BE2C (cell line): ENCODE measurements around the gene SLC5A6.

Experiments used
- DNase-seq: peaks from one replicate; pipeline ENCODE4 v3.0.0-alpha.2; 2020
- H3K27me3 ChIP-seq: fragments of 250-450 bp; sonication (Bioruptor Pico); 2 replicates; pipeline ENCODE4 v1.5.1; 2020; ENCODE audit warnings: mild to moderate bottlenecking
- H3K36me3 ChIP-seq: fragments of 250-450 bp; sonication (Bioruptor Pico); 2 replicates; pipeline ENCODE4 v1.5.1; 2020; ENCODE audit warnings: mild to moderate bottlenecking
- H3K4me1 ChIP-seq: fragments of 250-450 bp; sonication (Bioruptor Pico); 2 replicates; pipeline ENCODE4 v1.5.1; 2020
- H3K4me3 ChIP-seq: 2 replicates; pipeline ENCODE4 v1.5.1; 2011; ENCODE audit warnings: low read depth, low read length
- H3K9me3 ChIP-seq: fragments of 250-450 bp; sonication (Bioruptor Pico); 2 replicates; pipeline ENCODE4 v1.5.1; 2020
- CTCF ChIP-seq: IDR thresholded peaks from 2 replicates; pipeline ENCODE4 v1.5.1; 2012; ENCODE audit warnings: mild to moderate bottlenecking, low read depth, low read length

Gene SLC5A6

DNA sequence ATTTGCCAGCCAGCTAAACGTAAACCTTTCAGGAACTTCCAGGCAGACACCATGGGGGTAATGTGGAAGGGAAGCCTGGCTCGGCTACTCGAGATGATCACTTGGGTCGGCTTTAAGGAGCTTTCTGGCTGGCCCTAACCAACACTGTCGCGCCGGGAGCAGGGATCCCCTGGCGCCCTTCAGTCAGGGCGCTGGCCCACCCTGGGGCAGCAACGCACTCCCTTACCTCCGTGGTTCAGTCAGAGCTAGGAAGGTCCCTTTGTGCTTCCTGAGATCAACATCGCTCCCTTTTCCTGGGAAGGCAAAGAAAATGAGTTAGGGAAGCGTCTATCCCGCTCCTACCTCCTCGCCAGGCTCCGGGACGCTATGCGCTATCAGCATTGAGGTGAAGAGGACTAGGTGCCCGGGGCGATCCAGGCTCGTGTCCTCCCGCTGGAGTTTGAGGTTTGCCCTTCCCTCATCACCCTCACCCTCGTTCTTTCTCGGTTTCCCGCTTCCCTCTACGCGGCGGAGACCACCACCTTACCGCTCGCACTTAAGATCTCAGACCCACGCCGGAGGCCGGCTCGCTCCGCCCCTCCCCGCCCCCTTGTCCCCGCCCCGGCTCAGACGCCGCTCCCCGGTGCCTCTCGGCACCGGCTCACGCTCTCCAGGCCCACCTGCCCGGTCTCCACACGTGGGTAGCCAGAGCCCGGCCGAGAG lies 676 bp downstream of the SLC5A6 start:
- Histone ChIP-seq H3K9me3 (no peaks in the 10 kb centered on the region), H3K36me3 (peaks cover 43% of the 10 kb centered on the region), H3K27me3 (no peaks in the 10 kb centered on the region), H3K4me1 (peaks cover 4% of the 10 kb centered on the region; the same call in 1 of the 2 replicates), H3K4me3 (peak overlapping the region; percentile 77)
- TF ChIP-seq CTCF = no peak
- DNase-seq = no peak

DNA sequence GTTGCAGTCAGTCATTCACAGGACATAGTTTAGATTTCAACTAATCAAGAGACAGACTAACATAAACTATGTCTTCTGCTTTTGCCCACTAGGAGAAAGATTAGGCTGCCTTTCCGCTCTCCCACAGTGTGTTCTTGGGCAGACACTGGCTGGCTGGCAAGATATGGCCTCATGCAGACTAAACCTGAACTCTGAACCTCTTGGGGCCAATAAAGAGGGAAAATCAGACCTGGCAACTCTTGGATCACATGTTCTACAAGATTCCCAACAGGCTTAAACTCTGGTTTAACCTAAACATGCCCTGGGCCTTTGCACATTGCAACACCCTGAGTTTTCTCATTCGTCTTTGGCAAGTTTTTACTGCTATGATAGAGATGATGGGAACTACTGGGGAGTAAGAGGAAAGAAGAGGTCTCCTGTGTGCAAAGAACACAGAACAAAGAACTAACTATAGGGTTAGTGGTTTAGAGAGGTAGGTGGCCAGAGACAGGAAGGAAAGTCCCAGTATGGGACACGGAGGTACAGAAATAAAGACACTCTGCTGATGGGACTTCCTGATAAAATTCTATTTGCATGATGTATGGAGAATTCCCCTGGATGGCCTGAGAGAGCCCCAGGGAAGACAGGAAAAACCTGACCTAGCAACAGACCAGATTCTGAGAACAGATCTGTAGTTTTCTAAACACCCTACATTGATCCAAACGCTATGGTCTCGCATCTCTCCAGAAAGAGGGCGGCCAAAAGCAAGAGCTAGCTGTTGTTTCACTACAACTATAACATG lies 2.3 kb downstream of the SLC5A6 start:
- Histone ChIP-seq H3K27me3 (no peaks in the 10 kb centered on the region), H3K4me1 (peaks cover 4% of the 10 kb centered on the region; the same call in 1 of the 2 replicates), H3K9me3 (no peaks in the 10 kb centered on the region), H3K36me3 (peaks cover 52% of the 10 kb centered on the region), H3K4me3 (no peak overlapping the region)
- TF ChIP-seq CTCF = no peak
- no peak for DNase-seq

- no peak for TF ChIP-seq CTCF
These were observed 3.5 kb downstream of the SLC5A6 start for GRCh38 chr2:27208486-27209050.

GRCh38 chr2:27206346-27206745 lies 5.7 kb downstream of the SLC5A6 start:
- Histone ChIP-seq H3K4me3 (no peak overlapping the region), H3K4me1 (peaks cover 4% of the 10 kb centered on the region; the same call in 1 of the 2 replicates), H3K36me3 (peaks cover 77% of the 10 kb centered on the region), H3K9me3 (no peaks in the 10 kb centered on the region), H3K27me3 (no peaks in the 10 kb centered on the region)
- DNase-seq = no peak
- TF ChIP-seq CTCF = no peak

More at GRCh38 chr2:27208486-27209050, 3.5 kb downstream of the SLC5A6 start:
- peaks cover 61% of the 10 kb centered on the region for H3K36me3 ChIP-seq
- no peak overlapping the region for H3K4me3 ChIP-seq
- H3K27me3 ChIP-seq = no peaks in the 10 kb centered on the region
- H3K9me3 ChIP-seq = no peaks in the 10 kb centered on the region
- no peak for DNase-seq
- H3K4me1 ChIP-seq = peaks cover 4% of the 10 kb centered on the region; the same call in 1 of the 2 replicates

- TF ChIP-seq CTCF = no peak
- Histone ChIP-seq H3K4me1 (peaks cover 5% of the 10 kb centered on the region), H3K4me3 (no peak overlapping the region), H3K27me3 (no peaks in the 10 kb centered on the region), H3K9me3 (no peaks in the 10 kb centered on the region), H3K36me3 (peaks cover 79% of the 10 kb centered on the region)
- DNase-seq = no peak
These were observed 6.9 kb downstream of the SLC5A6 start for GRCh38 chr2:27205206-27205605.
